DOHH2 (cell line): ENCODE data around the gene PCDHGC4.

Source experiments
- H3F3A ChIP-seq: fragments of 200-600 bp; sonication (generic), shearing (Covaris generic); 2 replicates; pipeline ENCODE4 v1.6.0; 2016; ENCODE audit warnings: antibody characterized with exemption, mild to moderate bottlenecking; ENCODE audit not compliant: control insufficient read depth, insufficient read depth
- H3K27ac ChIP-seq: fragments of 200-600 bp; sonication (generic); 2 replicates; pipeline ENCODE4 v1.5.1; 2014; ENCODE audit warnings: low read depth, mild to moderate bottlenecking, low read length, moderate library complexity
- H3K27me3 ChIP-seq: fragments of 200-600 bp; sonication (generic); 2 replicates; pipeline ENCODE4 v1.6.1; 2014; ENCODE audit warnings: mild to moderate bottlenecking, low read length, mixed read lengths; ENCODE audit not compliant: control insufficient read depth
- H3K36me3 ChIP-seq: fragments of 200-600 bp; sonication (generic); 2 replicates; pipeline ENCODE4 v1.6.1; 2014; ENCODE audit warnings: mild to moderate bottlenecking, low read length, moderate library complexity, mixed read lengths; ENCODE audit not compliant: control insufficient read depth
- H3K4me1 ChIP-seq: fragments of 200-600 bp; sonication (generic); 2 replicates; pipeline ENCODE4 v1.6.1; 2014; ENCODE audit warnings: mild to moderate bottlenecking, low read length, mixed read lengths; ENCODE audit not compliant: control insufficient read depth
- H3K4me2 ChIP-seq: fragments of 200-600 bp; sonication (generic); 2 replicates; pipeline ENCODE4 v1.6.0; 2014; ENCODE audit warnings: mild to moderate bottlenecking, low read length, moderate library complexity
- H3K4me3 ChIP-seq: fragments of 200-600 bp; sonication (generic); 2 replicates; pipeline ENCODE4 v1.5.1; 2014; ENCODE audit warnings: mild to moderate bottlenecking, low read length, mixed read lengths
- H3K79me2 ChIP-seq: fragments of 200-600 bp; sonication (generic); 2 replicates; pipeline ENCODE4 v1.6.1; 2014; ENCODE audit warnings: mild to moderate bottlenecking, low read length, mixed read lengths; ENCODE audit not compliant: control insufficient read depth
- H3K9me2 ChIP-seq: fragments of 200-600 bp; sonication (generic); replicated peaks from 2 replicates; pipeline ENCODE4 v1.6.1; 2014; ENCODE audit warnings: mild to moderate bottlenecking, low read length, mixed read lengths; ENCODE audit not compliant: control insufficient read depth
- H3K9me3 ChIP-seq: fragments of 200-600 bp; sonication (generic); 2 replicates; pipeline ENCODE4 v1.6.1; 2014; ENCODE audit warnings: antibody characterized with exemption, low read length, mixed read lengths; ENCODE audit not compliant: control insufficient read depth, insufficient read depth
- H4K20me1 ChIP-seq: fragments of 200-600 bp; sonication (generic); 2 replicates; pipeline ENCODE4 v1.6.0; 2014; ENCODE audit warnings: low read depth, mild to moderate bottlenecking, antibody characterized with exemption, low read length, moderate library complexity; ENCODE audit not compliant: control insufficient read depth, insufficient read depth
- EZH2phosphoT487 ChIP-seq: fragments of 200-600 bp; sonication (generic); IDR thresholded peaks from 2 replicates; pipeline ENCODE4 v1.6.1; 2017; ENCODE audit warnings: borderline replicate concordance, mild to moderate bottlenecking, antibody characterized with exemption, low read length, moderate library complexity, mixed read lengths
- TF ChIP-seq, protein P1 (sequence below): fragments of 200-600 bp; sonication (generic); IDR thresholded peaks from one replicate; pipeline ENCODE4 v1.5.1; 2014; ENCODE audit warnings: antibody characterized with exemption, mild to moderate bottlenecking, low read depth, low read length; ENCODE audit not compliant: poor library complexity, severe bottlenecking

Gene PCDHGC4

DNA sequence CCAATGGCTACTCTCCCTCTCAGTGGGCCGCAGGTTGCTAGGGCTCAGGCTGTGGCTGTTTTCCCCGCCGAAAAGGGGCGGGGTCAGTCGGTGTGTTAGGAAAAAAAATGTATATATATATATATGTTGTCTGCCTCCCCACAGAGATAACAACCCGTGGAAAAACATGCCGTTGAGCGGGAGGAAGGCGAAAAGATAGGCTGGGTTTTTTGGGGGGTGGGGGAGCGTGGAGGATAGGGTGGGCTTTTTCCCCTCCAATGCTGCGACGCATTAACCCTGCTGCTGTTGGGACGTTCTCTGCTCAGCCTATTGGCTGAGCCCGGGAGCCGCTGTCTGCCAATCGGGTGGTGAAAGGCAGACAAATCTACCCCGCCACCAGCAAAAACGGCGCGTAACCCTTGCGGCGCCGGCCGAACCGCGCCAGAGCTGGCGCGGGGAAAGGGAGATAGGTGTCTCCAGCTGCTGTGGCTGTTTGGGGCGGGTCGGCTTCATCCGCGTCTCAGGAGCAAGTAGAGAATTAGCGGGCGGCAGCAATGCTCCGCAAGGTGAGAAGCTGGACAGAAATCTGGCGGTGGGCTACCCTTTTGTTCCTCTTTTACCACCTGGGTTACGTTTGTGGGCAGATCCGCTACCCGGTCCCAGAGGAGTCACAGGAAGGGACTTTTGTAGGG lies at the start of gene PCDHGC4:
TSS of gene PCDHGC4 (plus strand) at position 390 of the 671 bp plus-strand sequence. CDS start at position 534, 144 bp downstream.
- TF ChIP-seq EZH2phosphoT487, result no peak
- TF ChIP-seq, protein P1, sequence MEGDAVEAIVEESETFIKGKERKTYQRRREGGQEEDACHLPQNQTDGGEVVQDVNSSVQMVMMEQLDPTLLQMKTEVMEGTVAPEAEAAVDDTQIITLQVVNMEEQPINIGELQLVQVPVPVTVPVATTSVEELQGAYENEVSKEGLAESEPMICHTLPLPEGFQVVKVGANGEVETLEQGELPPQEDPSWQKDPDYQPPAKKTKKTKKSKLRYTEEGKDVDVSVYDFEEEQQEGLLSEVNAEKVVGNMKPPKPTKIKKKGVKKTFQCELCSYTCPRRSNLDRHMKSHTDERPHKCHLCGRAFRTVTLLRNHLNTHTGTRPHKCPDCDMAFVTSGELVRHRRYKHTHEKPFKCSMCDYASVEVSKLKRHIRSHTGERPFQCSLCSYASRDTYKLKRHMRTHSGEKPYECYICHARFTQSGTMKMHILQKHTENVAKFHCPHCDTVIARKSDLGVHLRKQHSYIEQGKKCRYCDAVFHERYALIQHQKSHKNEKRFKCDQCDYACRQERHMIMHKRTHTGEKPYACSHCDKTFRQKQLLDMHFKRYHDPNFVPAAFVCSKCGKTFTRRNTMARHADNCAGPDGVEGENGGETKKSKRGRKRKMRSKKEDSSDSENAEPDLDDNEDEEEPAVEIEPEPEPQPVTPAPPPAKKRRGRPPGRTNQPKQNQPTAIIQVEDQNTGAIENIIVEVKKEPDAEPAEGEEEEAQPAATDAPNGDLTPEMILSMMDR, result no peak
- H3K27ac ChIP-seq, result no peak within 1 kb of the TSS
- no peaks in the 10 kb centered on the region for H3K9me3 ChIP-seq
- peaks cover 8% of the 10 kb centered on the region; the same call in 1 of the 2 replicates for H3F3A ChIP-seq
- peaks cover 59% of the 10 kb centered on the region for H3K4me1 ChIP-seq
- H3K79me2 ChIP-seq, result peaks cover 100% of the 10 kb centered on the region
- no peaks in the 10 kb centered on the region for H4K20me1 ChIP-seq
- H3K4me3 ChIP-seq, result peak within 1 kb of the TSS; percentile 22
- H3K27me3 ChIP-seq, result no peaks in the 10 kb centered on the region
- peak within 1 kb of the TSS; percentile 96 for H3K4me2 ChIP-seq
- no peaks in the 10 kb centered on the region for H3K9me2 ChIP-seq
- peaks cover 85% of the 10 kb centered on the region for H3K36me3 ChIP-seq

DNA sequence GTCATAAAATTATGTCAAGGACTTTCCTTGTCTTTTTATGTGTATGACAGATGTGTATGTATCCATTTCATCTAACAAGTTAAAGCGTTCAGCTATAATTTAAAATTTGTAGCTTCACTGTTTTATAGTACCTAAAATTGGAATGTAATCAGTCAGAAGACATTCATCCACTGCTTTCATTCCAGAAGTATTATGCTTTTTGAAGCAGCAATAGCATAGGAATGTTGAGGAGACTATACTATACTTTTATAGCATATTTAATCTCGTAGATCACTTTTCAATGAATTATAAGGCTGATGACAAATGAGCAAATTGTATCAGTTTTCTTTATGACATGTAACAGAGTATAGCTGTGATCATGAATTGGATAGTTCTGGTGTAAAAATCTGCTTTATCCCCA lies 47.6 kb upstream of the PCDHGC4 start:
- Histone ChIP-seq H3K36me3 (no peaks in the 10 kb centered on the region; the same call in 1 of the 2 replicates), H3F3A (no peaks in the 10 kb centered on the region), H3K4me3 (no peak overlapping the region), H3K79me2 (no peaks in the 10 kb centered on the region), H3K9me2 (no peaks in the 10 kb centered on the region), H3K27ac (no peak overlapping the region), H3K9me3 (no peaks in the 10 kb centered on the region; the same call in 1 of the 2 replicates), H4K20me1 (no peaks in the 10 kb centered on the region), H3K4me1 (peaks cover 3% of the 10 kb centered on the region), H3K4me2 (no peak overlapping the region), H3K27me3 (no peaks in the 10 kb centered on the region)
- no peak for TF ChIP-seq EZH2phosphoT487
- TF ChIP-seq, protein P1, result no peak

GRCh38 chr5:141439411-141440141 lies 45.3 kb upstream of the PCDHGC4 start:
- no peaks in the 10 kb centered on the region for H3K9me3 ChIP-seq
- H3K27me3 ChIP-seq, result no peaks in the 10 kb centered on the region
- no peaks in the 10 kb centered on the region; the same call in 1 of the 2 replicates for H3K36me3 ChIP-seq
- H3K9me2 ChIP-seq, result no peaks in the 10 kb centered on the region
- H3K4me2 ChIP-seq, result no peak overlapping the region
- H4K20me1 ChIP-seq, result no peaks in the 10 kb centered on the region
- no peak overlapping the region for H3K4me3 ChIP-seq
- no peak overlapping the region for H3K27ac ChIP-seq
- no peak for TF ChIP-seq EZH2phosphoT487
- TF ChIP-seq, protein P1, result no peak
- 0 out of 2 replicates have a peak, but pooled peaks cover 2% of the 10 kb centered on the region for H3F3A ChIP-seq
- H3K79me2 ChIP-seq, result no peaks in the 10 kb centered on the region
- peaks cover 15% of the 10 kb centered on the region for H3K4me1 ChIP-seq
